ENCODE measurements around the gene LPP. TPM values are rescaled to one million over a fixed set of nuclear protein-coding genes. Genes with fewer than 3 reads are reported as not detected.

The LPP gene
- total RNA-seq, 1 donor: 92.1 TPM

DNA sequence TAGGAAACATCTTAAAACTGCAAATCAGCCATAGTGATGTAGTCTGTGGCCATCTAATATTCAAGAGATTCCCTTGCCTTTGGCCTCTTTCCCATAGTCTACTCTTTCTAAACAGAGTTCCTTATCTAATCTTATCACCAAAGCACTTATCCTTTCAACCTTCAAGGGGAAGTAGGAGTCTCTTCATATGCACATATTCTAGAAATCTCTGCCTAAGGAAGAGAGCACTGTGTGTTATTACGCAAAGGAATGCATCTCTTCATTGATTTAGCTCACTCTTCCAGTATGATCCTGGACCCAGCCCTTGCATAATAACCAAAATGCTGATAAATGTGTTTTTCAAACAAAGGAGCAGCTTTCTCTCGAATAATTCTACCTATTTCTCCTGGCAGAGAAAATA, 764.1 kb downstream of the LPP start:
- peak; percentile 66 for DNase-seq (ENCODE audit: low read depth)
- H3K4me3 ChIP-seq (ENCODE audit: low read depth, low read length): no peak overlapping the region
- TF ChIP-seq, protein P1, sequence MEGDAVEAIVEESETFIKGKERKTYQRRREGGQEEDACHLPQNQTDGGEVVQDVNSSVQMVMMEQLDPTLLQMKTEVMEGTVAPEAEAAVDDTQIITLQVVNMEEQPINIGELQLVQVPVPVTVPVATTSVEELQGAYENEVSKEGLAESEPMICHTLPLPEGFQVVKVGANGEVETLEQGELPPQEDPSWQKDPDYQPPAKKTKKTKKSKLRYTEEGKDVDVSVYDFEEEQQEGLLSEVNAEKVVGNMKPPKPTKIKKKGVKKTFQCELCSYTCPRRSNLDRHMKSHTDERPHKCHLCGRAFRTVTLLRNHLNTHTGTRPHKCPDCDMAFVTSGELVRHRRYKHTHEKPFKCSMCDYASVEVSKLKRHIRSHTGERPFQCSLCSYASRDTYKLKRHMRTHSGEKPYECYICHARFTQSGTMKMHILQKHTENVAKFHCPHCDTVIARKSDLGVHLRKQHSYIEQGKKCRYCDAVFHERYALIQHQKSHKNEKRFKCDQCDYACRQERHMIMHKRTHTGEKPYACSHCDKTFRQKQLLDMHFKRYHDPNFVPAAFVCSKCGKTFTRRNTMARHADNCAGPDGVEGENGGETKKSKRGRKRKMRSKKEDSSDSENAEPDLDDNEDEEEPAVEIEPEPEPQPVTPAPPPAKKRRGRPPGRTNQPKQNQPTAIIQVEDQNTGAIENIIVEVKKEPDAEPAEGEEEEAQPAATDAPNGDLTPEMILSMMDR (IDR thresholded peaks at IDR 0.05; ENCODE audit: insufficient read depth, low read length): no peak

DNA sequence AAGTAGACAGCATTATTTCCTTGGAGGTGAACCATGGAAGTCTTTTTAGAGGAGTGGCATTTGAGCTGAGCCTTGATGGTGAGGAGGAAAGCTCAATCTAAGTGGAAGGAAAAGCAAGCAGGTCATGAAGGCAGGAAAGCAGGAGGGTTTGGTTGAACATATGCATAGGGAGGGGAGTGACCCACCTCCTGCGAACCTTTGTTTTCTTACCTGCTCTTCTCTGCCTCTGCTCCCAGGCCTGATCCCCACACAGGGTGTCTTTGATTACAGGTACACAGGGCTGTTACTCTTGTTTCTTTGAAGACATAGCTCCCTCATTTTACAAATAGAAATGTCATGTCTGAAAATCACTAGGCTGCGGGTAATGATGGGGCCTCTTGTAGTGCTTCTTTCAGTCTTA, 769.7 kb downstream of the LPP start:
- no peak overlapping the region for H3K4me3 ChIP-seq (ENCODE audit: low read depth, low read length)
- TF ChIP-seq, protein P1 (IDR thresholded peaks at IDR 0.05; ENCODE audit: insufficient read depth, low read length): no peak
- DNase-seq (ENCODE audit: low read depth): no peak

DNA sequence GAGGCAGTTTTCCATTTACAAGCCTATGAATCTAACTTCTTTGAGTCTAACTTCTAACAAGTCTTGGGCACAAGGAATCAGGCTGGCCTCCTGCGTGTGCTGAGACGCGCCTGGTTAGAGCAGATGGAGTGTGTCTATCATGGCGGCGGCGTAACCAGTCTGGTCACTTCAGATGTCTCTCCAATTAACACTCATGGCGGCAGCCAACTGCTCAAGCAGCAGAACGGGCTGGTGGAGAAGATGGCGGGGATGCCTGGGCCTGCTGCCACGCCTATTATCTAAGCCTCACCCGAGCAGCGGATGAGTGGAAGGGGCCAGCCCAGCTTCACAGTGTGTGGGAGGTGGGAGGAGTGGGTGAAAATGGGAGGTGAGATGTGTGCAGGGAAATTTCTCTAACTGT, 771.4 kb downstream of the LPP start:
- H3K4me3 ChIP-seq (ENCODE audit: low read depth, low read length): no peak overlapping the region
- no peak for DNase-seq (ENCODE audit: low read depth)
- TF ChIP-seq, protein P1 (IDR thresholded peaks at IDR 0.05; ENCODE audit: insufficient read depth, low read length): no peak

GRCh38 chr3:188926111-188926510, 772.2 kb downstream of the LPP start:
- DNase-seq (ENCODE audit: low read depth): no peak
- TF ChIP-seq, protein P1 (IDR thresholded peaks at IDR 0.05; ENCODE audit: insufficient read depth, low read length): no peak
- H3K4me3 ChIP-seq (ENCODE audit: low read depth, low read length): no peak overlapping the region

- no peak for DNase-seq (ENCODE audit: low read depth)
- no peak overlapping the region for H3K4me3 ChIP-seq (ENCODE audit: low read depth, low read length)
- TF ChIP-seq, protein P1 (IDR thresholded peaks at IDR 0.05; ENCODE audit: insufficient read depth, low read length): no peak
Observed at GRCh38 chr3:188926741-188927511, 773.0 kb downstream of the LPP start.

DNA sequence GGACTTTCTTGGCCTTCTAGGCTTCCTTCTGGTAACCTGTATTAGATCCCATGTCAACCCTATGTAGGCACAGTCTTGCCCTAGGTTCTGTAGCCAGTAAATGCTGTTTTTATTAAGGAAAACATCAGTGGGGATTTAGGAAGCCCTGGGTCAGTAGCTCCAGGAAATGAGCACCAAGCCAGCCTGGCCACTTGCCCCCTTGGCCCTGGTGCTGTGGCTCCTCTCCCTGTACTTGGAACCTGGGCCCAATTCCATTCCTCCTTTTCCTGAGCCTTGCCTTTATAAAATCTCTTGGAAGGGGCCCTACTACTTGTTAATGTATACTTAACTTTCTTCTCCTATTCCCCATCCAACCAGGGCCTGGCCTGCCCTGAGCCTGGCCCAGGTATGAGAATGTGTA, 774.0 kb downstream of the LPP start:
- TF ChIP-seq, protein P1 (IDR thresholded peaks at IDR 0.05; ENCODE audit: insufficient read depth, low read length): no peak
- DNase-seq (ENCODE audit: low read depth): no peak
- no peak overlapping the region for H3K4me3 ChIP-seq (ENCODE audit: low read depth, low read length)

DNA sequence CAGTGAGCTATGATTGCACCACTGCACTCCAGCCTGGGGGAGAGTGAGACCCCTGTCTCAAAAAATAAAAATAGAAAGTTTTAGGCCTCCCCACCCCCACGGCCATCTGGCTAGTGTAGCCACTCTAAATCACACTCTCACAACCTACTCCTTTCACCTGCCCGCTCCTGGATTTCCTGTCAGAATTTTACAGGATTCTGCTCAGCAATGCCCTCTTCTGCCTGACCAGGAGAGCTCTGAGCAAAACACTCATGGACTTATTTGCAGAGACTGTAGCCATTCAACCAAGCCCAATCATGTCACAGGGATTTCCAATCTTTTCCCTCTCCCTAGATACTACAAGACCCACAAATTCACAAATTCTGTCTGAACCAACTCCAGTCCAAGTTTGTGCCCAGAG, 775.2 kb downstream of the LPP start:
- no peak overlapping the region for H3K4me3 ChIP-seq (ENCODE audit: low read depth, low read length)
- no peak for DNase-seq (ENCODE audit: low read depth)
- TF ChIP-seq, protein P1 (IDR thresholded peaks at IDR 0.05; ENCODE audit: insufficient read depth, low read length): peak; percentile 8

Data from fibroblast of the aortic adventitia (primary cell).